AG09309 (cell line): ENCODE results near the gene TCERG1L.

Source experiments
- DNase-seq: peaks from one replicate; pipeline ENCODE4 v3.0.0-alpha.2; 2010; ENCODE audit warnings: low read depth
- H3K4me3 ChIP-seq: 2 replicates; pipeline ENCODE4 v1.5.1; 2011; ENCODE audit warnings: mild to moderate bottlenecking, low read depth, low read length, moderate library complexity; ENCODE audit not compliant: control insufficient read depth
- TF ChIP-seq, protein P1 (sequence below): IDR thresholded peaks from 2 replicates; pipeline ENCODE4 v1.5.1; 2011; ENCODE audit warnings: mild to moderate bottlenecking, low read depth, low read length, inconsistent platforms; ENCODE audit not compliant: insufficient read depth, control insufficient read depth; ENCODE audit errors: missing control alignments

TCERG1L gene

DNA sequence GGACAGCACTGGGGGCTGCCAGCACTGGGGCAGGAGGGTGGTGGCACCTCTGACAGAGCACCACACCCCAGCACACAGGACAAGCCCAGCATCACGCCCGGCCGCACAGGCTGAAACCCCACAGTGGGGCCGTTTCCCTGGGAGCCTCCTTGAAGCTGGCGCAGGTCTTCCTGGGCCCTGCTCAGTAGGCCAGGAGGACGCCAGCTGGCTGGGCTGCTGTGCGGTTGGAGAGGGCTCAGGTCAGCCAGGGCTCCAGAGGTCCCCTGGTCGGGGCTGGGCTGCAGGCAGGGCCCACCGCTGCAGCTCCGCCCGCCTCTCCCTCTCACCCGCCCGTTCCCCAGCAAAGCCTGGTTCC lies 137.3 kb downstream of the TCERG1L start:
- no peak overlapping the region for H3K4me3 ChIP-seq
- TF ChIP-seq, protein P1, sequence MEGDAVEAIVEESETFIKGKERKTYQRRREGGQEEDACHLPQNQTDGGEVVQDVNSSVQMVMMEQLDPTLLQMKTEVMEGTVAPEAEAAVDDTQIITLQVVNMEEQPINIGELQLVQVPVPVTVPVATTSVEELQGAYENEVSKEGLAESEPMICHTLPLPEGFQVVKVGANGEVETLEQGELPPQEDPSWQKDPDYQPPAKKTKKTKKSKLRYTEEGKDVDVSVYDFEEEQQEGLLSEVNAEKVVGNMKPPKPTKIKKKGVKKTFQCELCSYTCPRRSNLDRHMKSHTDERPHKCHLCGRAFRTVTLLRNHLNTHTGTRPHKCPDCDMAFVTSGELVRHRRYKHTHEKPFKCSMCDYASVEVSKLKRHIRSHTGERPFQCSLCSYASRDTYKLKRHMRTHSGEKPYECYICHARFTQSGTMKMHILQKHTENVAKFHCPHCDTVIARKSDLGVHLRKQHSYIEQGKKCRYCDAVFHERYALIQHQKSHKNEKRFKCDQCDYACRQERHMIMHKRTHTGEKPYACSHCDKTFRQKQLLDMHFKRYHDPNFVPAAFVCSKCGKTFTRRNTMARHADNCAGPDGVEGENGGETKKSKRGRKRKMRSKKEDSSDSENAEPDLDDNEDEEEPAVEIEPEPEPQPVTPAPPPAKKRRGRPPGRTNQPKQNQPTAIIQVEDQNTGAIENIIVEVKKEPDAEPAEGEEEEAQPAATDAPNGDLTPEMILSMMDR = no peak
- no peak for DNase-seq

DNA sequence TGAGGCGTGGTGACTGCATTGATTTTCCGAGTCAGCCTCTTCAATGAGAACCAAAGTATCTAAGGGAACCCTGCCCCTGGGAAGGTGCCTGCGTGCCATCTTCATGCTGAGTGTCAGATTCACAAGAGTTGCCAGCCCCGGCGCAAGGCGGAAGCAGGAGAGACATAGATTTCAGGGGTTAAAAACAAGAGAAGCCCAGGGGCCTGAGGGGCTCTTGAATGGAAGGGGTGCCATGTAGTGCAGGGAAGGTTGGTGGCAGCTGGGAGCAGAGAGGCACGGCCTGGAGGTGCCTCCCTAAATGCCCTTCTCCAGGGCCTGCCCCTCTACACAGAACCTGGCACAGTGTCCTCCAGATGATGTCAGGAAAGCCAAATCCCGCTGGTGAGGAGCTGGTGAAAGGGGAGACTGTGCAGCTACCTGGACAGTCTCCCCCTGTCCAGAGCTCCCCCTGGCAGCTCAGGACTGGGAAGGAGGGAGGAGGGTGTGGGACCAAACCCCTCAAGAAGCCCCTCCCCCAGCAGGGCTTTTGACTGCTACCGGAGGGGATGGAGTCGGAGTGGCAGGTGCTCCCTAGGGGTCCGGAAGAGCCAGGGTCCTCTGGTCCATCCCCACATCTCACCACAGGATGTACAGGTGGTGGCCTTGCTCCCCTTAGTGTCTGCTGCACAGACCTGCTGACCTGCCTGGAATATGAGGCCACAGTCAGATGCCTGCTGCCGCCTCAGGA lies 137.9 kb downstream of the TCERG1L start:
- TF ChIP-seq, protein P1 = no peak
- no peak for DNase-seq
- no peak overlapping the region for H3K4me3 ChIP-seq

DNA sequence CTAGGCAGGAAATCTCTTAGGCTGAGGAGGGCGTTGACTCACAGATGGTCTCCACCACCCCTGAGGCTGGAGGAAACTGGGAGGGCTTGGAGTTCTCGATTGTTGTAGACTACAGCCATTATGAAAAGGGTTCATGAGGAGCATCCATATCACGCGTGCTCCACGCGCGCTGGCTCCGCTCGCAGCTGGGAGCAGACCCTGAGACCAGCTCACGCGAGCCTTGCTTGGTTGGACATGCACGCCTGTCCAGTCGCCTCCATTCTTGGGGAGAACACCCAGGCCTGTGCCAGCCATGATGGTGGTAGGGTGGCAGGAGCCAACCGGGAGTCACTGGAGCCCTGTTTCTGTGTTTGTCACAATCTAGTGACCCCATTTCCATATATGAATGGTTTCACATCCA lies 139.1 kb downstream of the TCERG1L start:
- TF ChIP-seq, protein P1 = no peak
- no peak for DNase-seq
- H3K4me3 ChIP-seq = no peak overlapping the region

DNA sequence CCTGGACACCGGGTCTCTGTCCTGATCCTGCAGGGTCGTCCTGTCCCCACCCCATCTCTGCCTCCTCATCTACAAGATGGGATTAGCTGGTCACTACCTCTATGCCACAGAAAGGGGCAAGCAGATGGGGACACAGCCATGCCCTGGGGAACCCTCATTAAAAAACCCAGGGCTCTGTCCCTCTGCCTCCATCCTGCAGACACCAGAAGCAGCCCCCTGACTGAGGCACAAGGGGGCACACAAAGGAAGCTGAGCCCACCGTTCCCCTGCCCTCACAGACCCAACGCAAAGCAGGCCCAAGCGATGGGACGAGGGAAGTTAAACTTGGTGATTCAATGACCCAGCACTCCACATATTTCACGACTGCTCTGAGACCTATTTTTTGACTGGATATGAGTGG lies 142.4 kb downstream of the TCERG1L start:
- H3K4me3 ChIP-seq = no peak overlapping the region
- DNase-seq = no peak
- TF ChIP-seq, protein P1 = no peak

DNA sequence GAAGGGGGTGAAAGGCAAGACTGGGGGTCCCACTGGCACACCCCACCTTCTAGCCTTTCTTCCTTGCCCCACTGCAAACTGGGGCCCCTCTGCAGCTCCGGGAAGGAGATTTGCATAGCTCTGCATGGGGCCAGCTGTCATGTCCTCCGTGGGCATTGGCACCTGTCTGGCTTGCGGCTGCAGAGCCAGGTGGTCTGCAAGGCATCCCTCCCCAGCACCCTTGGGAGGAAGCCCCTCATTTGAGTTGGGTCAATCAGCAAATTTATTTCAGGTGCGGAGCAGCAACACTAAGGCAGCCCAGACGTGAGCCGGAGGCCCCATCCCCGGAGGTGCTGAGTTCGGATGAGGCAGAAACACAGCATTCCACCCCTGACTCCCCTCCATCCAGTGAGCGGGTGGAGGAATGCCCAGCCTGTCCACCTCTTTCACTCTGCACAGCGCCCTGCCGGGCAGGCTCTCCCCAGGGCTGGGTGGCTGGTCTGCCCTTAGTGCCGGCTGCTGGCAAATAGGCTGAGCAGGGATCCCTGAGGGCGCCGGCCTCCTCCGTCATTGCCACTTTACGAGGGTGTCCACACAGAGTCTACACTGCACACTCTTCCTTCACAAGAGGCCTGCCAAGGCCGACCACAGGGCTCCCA lies 143.2 kb downstream of the TCERG1L start:
- H3K4me3 ChIP-seq = no peak overlapping the region
- TF ChIP-seq, protein P1 = no peak
- no peak for DNase-seq

DNA sequence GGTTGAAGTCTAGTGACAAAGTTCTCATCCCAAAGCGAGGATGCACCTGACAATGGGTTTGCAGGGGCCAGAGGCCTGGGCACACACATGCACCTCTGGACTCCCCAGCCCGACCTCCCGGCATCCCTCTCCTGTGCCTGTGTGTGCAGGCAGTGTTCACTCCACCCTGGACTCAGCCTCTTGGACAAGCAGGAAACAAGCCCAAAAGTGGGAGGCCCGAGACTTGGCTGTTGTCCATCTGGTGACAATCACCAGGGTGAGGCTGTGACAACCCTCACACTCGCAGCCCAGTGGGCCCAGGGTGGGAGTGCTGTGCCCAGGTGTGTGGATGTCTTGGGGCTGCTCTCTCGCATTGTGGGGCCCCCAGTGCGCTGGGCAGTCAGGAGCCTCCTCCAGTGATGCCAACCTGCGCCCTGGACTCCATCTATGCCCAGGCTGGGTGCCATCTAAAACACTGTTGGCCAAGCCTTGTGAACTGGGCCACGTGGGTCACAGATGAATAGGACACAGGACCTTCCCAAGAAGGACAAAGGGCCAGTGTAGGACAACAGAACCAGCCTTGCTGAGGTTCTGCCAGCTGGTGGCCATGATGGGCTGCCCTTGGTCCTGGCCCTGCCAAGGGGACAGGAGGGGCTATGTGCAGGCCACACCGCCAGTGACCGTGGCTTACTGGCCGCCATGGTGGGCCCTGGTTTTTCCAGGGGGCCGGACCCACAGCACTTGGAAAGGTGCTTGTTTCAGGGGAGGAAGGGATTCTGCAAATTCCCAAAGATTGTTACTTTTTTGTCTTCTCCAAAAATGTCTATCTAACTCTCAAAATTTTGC lies 144.3 kb downstream of the TCERG1L start:
- no peak overlapping the region for H3K4me3 ChIP-seq
- TF ChIP-seq, protein P1 = no peak
- DNase-seq = no peak
